GM23338 (cell line): ENCODE measurements around the gene SORT1. TPM values are rescaled to one million over a fixed set of nuclear protein-coding genes. Genes with fewer than 3 reads are reported as not detected.

Experiments used
- ATAC-seq: fragments of 200-7000 bp; cut with Tn5 transposase; 3 replicates; pipeline ENCODE4 v1.9.1; 2020
- DNase-seq: peaks from one replicate; pipeline ENCODE4 v3.0.0-alpha.2; 2015; ENCODE audit warnings: low spot score
- H2AFZ ChIP-seq: fragments of 200-600 bp; sonication (generic); 2 replicates; pipeline ENCODE4 v1.8.0; 2016; ENCODE audit warnings: antibody characterized with exemption, mild to moderate bottlenecking, moderate library complexity
- H3F3A ChIP-seq: fragments of 200-600 bp; sonication (generic); replicated peaks from 2 replicates; pipeline ENCODE4 v1.8.0; 2017; ENCODE audit warnings: antibody characterized with exemption, mixed run types, low read depth
- H3K27ac ChIP-seq: fragments of 200-600 bp; sonication (generic); 2 replicates; pipeline ENCODE4 v1.6.1; 2016; ENCODE audit warnings: low read depth
- H3K27me3 ChIP-seq: fragments of 200-600 bp; sonication (generic); 2 replicates; pipeline ENCODE4 v1.8.0; 2016; ENCODE audit warnings: mild to moderate bottlenecking, mixed run types, moderate library complexity; ENCODE audit not compliant: insufficient read depth
- H3K36me3 ChIP-seq: fragments of 200-600 bp; sonication (generic); 2 replicates; pipeline ENCODE4 v1.8.0; 2016; ENCODE audit warnings: mild to moderate bottlenecking; ENCODE audit not compliant: insufficient read depth
- H3K4me1 ChIP-seq: fragments of 200-600 bp; sonication (generic); 2 replicates; pipeline ENCODE4 v1.8.0; 2016; ENCODE audit warnings: mild to moderate bottlenecking, moderate library complexity; ENCODE audit not compliant: insufficient read depth
- H3K4me2 ChIP-seq: fragments of 200-600 bp; sonication (generic); 2 replicates; pipeline ENCODE4 v1.7.1; 2017; ENCODE audit warnings: mixed run types
- H3K4me3 ChIP-seq: fragments of 200-600 bp; sonication (generic); 2 replicates; pipeline ENCODE4 v1.6.1; 2016; ENCODE audit warnings: mixed run types
- H3K79me2 ChIP-seq: fragments of 200-600 bp; sonication (generic); replicated peaks from 2 replicates; pipeline ENCODE4 v1.8.0; 2017; ENCODE audit warnings: mild to moderate bottlenecking; ENCODE audit not compliant: insufficient read depth
- H3K9me2 ChIP-seq: fragments of 200-600 bp; sonication (generic); 2 replicates; pipeline ENCODE4 v1.8.0; 2017; ENCODE audit not compliant: insufficient read depth
- H4K20me1 ChIP-seq: fragments of 200-600 bp; sonication (generic); replicated peaks from 2 replicates; pipeline ENCODE4 v1.8.0; 2017; ENCODE audit warnings: mild to moderate bottlenecking; ENCODE audit not compliant: insufficient read depth
- H3K27ac Mint-ChIP-seq: 2 replicates; pipeline ENCODE4 v1.8.0; 2020; ENCODE audit warnings: inconsistent platforms, mild to moderate bottlenecking, moderate library complexity, mixed read lengths
- H3K27me3 Mint-ChIP-seq: 3 replicates; pipeline ENCODE4 v1.8.0; 2022; ENCODE audit warnings: low read depth, mild to moderate bottlenecking, moderate library complexity, mixed read lengths, inconsistent platforms; ENCODE audit not compliant: insufficient read depth, poor library complexity
- H3K36me3 Mint-ChIP-seq: 3 replicates; pipeline ENCODE4 v1.8.0; 2021; ENCODE audit warnings: low read depth, mild to moderate bottlenecking, inconsistent platforms, moderate library complexity, mixed read lengths
- H3K4me1 Mint-ChIP-seq: 3 replicates; pipeline ENCODE4 v1.8.0; 2020; ENCODE audit warnings: mild to moderate bottlenecking, inconsistent platforms, mixed read lengths
- H3K4me3 Mint-ChIP-seq: 3 replicates; pipeline ENCODE4 v1.8.0; 2021; ENCODE audit warnings: moderate library complexity, mild to moderate bottlenecking, inconsistent platforms, mixed read lengths
- H3K9me3 Mint-ChIP-seq: 3 replicates; pipeline ENCODE4 v1.8.0; 2020; ENCODE audit warnings: moderate library complexity, mild to moderate bottlenecking, inconsistent platforms, mixed read lengths
- CREB1 ChIP-seq: fragments of 250-450 bp; sonication (Bioruptor Pico); IDR thresholded peaks from 2 replicates; pipeline ENCODE4 v1.5.0; 2020; ENCODE audit warnings: low read depth, mild to moderate bottlenecking, moderate library complexity
- CTCF ChIP-seq, 2 experiments: fragments of 200-600 bp in 1 of 2; sonication (generic) in 1 of 2; conservative IDR thresholded peaks; 2 replicates each; pipeline versions ENCODE4 v1.5.1 to v1.6.1; 2016 to 2017; ENCODE audit warnings: antibody characterized with exemption in 2 of 2, low read depth in 2 of 2, mild to moderate bottlenecking in 2 of 2, moderate library complexity in 1 of 2
- ETS1 ChIP-seq: IDR thresholded peaks from 2 replicates; pipeline ENCODE4 v1.6.1; 2016; ENCODE audit warnings: antibody characterized with exemption
- EZH2 ChIP-seq: fragments of 200-600 bp; sonication (generic); IDR thresholded peaks from one replicate; pipeline ENCODE4 v1.8.0; 2017; ENCODE audit warnings: antibody characterized with exemption, mild to moderate bottlenecking, low read depth; ENCODE audit not compliant: unreplicated experiment
- EZH2phosphoT487 ChIP-seq: fragments of 200-600 bp; sonication (generic); IDR thresholded peaks from one replicate; pipeline ENCODE4 v1.8.1; 2018; ENCODE audit warnings: antibody characterized with exemption; ENCODE audit not compliant: unreplicated experiment
- POLR2AphosphoS5 ChIP-seq: IDR thresholded peaks from 2 replicates; pipeline ENCODE4 v1.6.1; 2016; ENCODE audit warnings: antibody characterized with exemption, low read depth
- REST ChIP-seq: IDR thresholded peaks from one replicate; pipeline ENCODE4 v1.6.1; 2018; ENCODE audit warnings: antibody characterized with exemption; ENCODE audit not compliant: unreplicated experiment
- STAT1 ChIP-seq: IDR thresholded peaks from one replicate; pipeline ENCODE4 v1.6.1; 2016; ENCODE audit warnings: antibody characterized with exemption; ENCODE audit not compliant: unreplicated experiment
- ZNF114 ChIP-seq: fragments of 250-450 bp; sonication (Bioruptor Pico); IDR thresholded peaks from 2 replicates; pipeline ENCODE4 v1.5.0; 2020; ENCODE audit warnings: mild to moderate bottlenecking, moderate library complexity
- ZNF331 ChIP-seq: fragments of 250-450 bp; sonication (Bioruptor Pico); IDR thresholded peaks from 2 replicates; pipeline ENCODE4 v1.5.0; 2020; ENCODE audit warnings: low read depth, mild to moderate bottlenecking, moderate library complexity
- polyA plus RNA-seq: library from polyadenylated mRNA; unstranded; fragments of >200 nt; fragmentation: Nextera tagmentation; extraction: Ambion mirVana; gene quantifications from 2 replicates; pipeline ENCODE4 v1.2.1, GENCODE V29; 2016
- total RNA-seq: library from RNA; depleted of rRNA; stranded (reverse); fragments of >200 nt; shearing (Covaris generic); gene quantifications from 2 replicates; pipeline ENCODE4 v1.2.3, GENCODE V29; 2014

Gene SORT1
- total and polyA plus RNA-seq, 2 experiments from 2014 or later, result 10.9 to 55.4 TPM

GRCh38 chr1:109270623-109271317 lies 126.9 kb downstream of the SORT1 start:
- peaks cover 3% of the 10 kb centered on the region; the same call in 1 of the 2 replicates for H3F3A ChIP-seq
- no peaks in the 10 kb centered on the region for H4K20me1 ChIP-seq
- no peaks in the 10 kb centered on the region for H3K79me2 ChIP-seq
- no peaks in the 10 kb centered on the region for H3K9me2 ChIP-seq
- Mint-ChIP-seq H3K4me3 (no peak overlapping the region; the same call in 2 of the 3 replicates), H3K4me1 (peaks cover 19% of the 10 kb centered on the region), H3K27ac (no peak overlapping the region; the same call in 1 of the 2 replicates), H3K9me3 (no peaks in the 10 kb centered on the region; the same call in 2 of the 3 replicates), H3K36me3 (peaks cover 18% of the 10 kb centered on the region), H3K27me3 (peaks cover 12% of the 10 kb centered on the region)
- H3K27me3 ChIP-seq, result no peaks in the 10 kb centered on the region
- peaks cover 16% of the 10 kb centered on the region for H3K4me1 ChIP-seq
- no peak for ATAC-seq
- no peaks in the 10 kb centered on the region for H3K36me3 ChIP-seq
- H2AFZ ChIP-seq, result no peak overlapping the region
- DNase-seq, result no peak
- no peak overlapping the region for H3K4me2 ChIP-seq
- no peak overlapping the region for H3K27ac ChIP-seq
- H3K4me3 ChIP-seq, result no peak overlapping the region
- TF ChIP-seq ZNF114 (CRISPR knock-in tag), result no peak
- no peak for TF ChIP-seq ETS1

- Histone ChIP-seq H4K20me1 (no peaks in the 10 kb centered on the region), H3K4me3 (no peak overlapping the region), H3K9me2 (no peaks in the 10 kb centered on the region), H2AFZ (no peak overlapping the region), H3K27ac (no peak overlapping the region), H3K36me3 (no peaks in the 10 kb centered on the region), H3F3A (peaks cover 3% of the 10 kb centered on the region; the same call in 1 of the 2 replicates), H3K4me2 (no peak overlapping the region), H3K79me2 (no peaks in the 10 kb centered on the region), H3K4me1 (peaks cover 12% of the 10 kb centered on the region), H3K27me3 (no peaks in the 10 kb centered on the region)
- H3K27me3 Mint-ChIP-seq, result peaks cover 7% of the 10 kb centered on the region
- peaks cover 13% of the 10 kb centered on the region for H3K4me1 Mint-ChIP-seq
- H3K27ac Mint-ChIP-seq, result no peak overlapping the region
- ATAC-seq (no peak), DNase-seq (no peak)
- H3K36me3 Mint-ChIP-seq, result peaks cover 18% of the 10 kb centered on the region
- no peak overlapping the region for H3K4me3 Mint-ChIP-seq
- no peaks in the 10 kb centered on the region; the same call in 2 of the 3 replicates for H3K9me3 Mint-ChIP-seq
- no peak for TF ChIP-seq EZH2phosphoT487
- no peak for TF ChIP-seq ZNF114 (CRISPR knock-in tag)
- no peak for TF ChIP-seq STAT1
- no peak for TF ChIP-seq POLR2AphosphoS5
- TF ChIP-seq CTCF (conservative IDR thresholded peaks at IDR 0.05; ENCODE audit: low read depth in 2 of 2), result no peak
- no peak for TF ChIP-seq ZNF331
- no peak for TF ChIP-seq EZH2
- TF ChIP-seq ETS1, result no peak
- no peak for TF ChIP-seq CREB1 (CRISPR knock-in tag)
- no peak for TF ChIP-seq REST
These were observed 127.6 kb downstream of the SORT1 start for GRCh38 chr1:109269981-109270622.
